Lower leg skin (tissue), 3 donors: ENCODE results near the gene ADGRA1.

Experiments used
- POLR2A ChIP-seq, 2 donors: fragments of 450-650 bp; IDR thresholded peaks; one replicate each; pipeline ENCODE4 v1.6.1; 2016 to 2017; ENCODE audit warnings: antibody characterized with exemption in 2 of 2, mild to moderate bottlenecking in 1 of 2, moderate library complexity in 1 of 2
- TF ChIP-seq, protein P1 (sequence below), 3 donors: fragments of 450-650 bp; IDR thresholded peaks; one replicate each; pipeline ENCODE4 v1.5.1; 2016; ENCODE audit warnings: antibody characterized with exemption in 3 of 3, mild to moderate bottlenecking in 3 of 3, moderate library complexity in 2 of 3

GRCh38 chr10:133150226-133150625, 62.5 kb downstream of the ADGRA1 start:
- TF ChIP-seq, protein P1, sequence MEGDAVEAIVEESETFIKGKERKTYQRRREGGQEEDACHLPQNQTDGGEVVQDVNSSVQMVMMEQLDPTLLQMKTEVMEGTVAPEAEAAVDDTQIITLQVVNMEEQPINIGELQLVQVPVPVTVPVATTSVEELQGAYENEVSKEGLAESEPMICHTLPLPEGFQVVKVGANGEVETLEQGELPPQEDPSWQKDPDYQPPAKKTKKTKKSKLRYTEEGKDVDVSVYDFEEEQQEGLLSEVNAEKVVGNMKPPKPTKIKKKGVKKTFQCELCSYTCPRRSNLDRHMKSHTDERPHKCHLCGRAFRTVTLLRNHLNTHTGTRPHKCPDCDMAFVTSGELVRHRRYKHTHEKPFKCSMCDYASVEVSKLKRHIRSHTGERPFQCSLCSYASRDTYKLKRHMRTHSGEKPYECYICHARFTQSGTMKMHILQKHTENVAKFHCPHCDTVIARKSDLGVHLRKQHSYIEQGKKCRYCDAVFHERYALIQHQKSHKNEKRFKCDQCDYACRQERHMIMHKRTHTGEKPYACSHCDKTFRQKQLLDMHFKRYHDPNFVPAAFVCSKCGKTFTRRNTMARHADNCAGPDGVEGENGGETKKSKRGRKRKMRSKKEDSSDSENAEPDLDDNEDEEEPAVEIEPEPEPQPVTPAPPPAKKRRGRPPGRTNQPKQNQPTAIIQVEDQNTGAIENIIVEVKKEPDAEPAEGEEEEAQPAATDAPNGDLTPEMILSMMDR (IDR thresholded peaks at IDR 0.05), result no peak
- no peak for TF ChIP-seq POLR2A (IDR thresholded peaks at IDR 0.05)
